Caco-2 (cell line): ENCODE measurements around the gene ZNF646. TPM values are rescaled to one million over a fixed set of nuclear protein-coding genes. Genes with fewer than 3 reads are reported as not detected.
A peak's percentile ranks its signal among the peaks of the same experiment; 100 is the strongest.

Source experiments
- BruUV-seq: library from RNA; stranded (reverse); fragments of 400-500 nt; replicated peaks from 2 replicates; lab custom pipeline; 2021; lab: Mats Ljungman, UMichigan
- CTCF ChIA-PET: fragments of 300-600 bp; sonication (Branson Sonifier 250); formaldehyde crosslinking; loops from one replicate; lab custom pipeline; 2022; ENCODE audit warnings: antibody characterized with exemption; lab: Charles Lee
- POLR2A ChIA-PET: fragments of 300-600 bp; sonication (Branson Sonifier 250); formaldehyde crosslinking; loops from one replicate; lab custom pipeline; 2022; ENCODE audit warnings: antibody characterized with exemption; lab: Charles Lee
- DNase-seq, 2 experiments: peaks; one replicate each; pipeline versions ENCODE4 v3.0.0 to v3.0.0-alpha.2; 2020 to 2022
- H3K27me3 ChIP-seq: replicated peaks from 2 replicates; pipeline ENCODE4 v1.6.0; 2011; ENCODE audit warnings: low read length; ENCODE audit not compliant: control insufficient read depth, insufficient read depth
- H3K36me3 ChIP-seq: 2 replicates; pipeline ENCODE4 v1.5.1; 2011; ENCODE audit warnings: low read length; ENCODE audit not compliant: control insufficient read depth, insufficient read depth
- H3K4me1 ChIP-seq: fragments of 250-450 bp; sonication (Bioruptor Pico); 2 replicates; pipeline ENCODE4 v1.5.1; 2020; ENCODE audit warnings: mild to moderate bottlenecking
- H3K4me3 ChIP-seq: 2 replicates; pipeline ENCODE4 v1.5.1; 2011; ENCODE audit warnings: low read depth, mild to moderate bottlenecking, control low read depth, low read length
- H3K9me3 ChIP-seq: fragments of 250-450 bp; sonication (Bioruptor Pico); 2 replicates; pipeline ENCODE4 v1.5.1; 2020; ENCODE audit warnings: mild to moderate bottlenecking, moderate library complexity
- H3K27ac Mint-ChIP-seq: one replicate; pipeline ENCODE4 v1.8.0; 2022; ENCODE audit warnings: mixed read lengths; ENCODE audit not compliant: unreplicated experiment
- H3K27me3 Mint-ChIP-seq: one replicate; pipeline ENCODE4 v1.8.0; 2022; ENCODE audit warnings: mixed read lengths; ENCODE audit not compliant: insufficient read depth, unreplicated experiment
- H3K36me3 Mint-ChIP-seq: one replicate; pipeline ENCODE4 v1.8.0; 2022; ENCODE audit warnings: mild to moderate bottlenecking, mixed read lengths; ENCODE audit not compliant: insufficient read depth, unreplicated experiment
- H3K4me1 Mint-ChIP-seq: one replicate; pipeline ENCODE4 v1.8.0; 2022; ENCODE audit warnings: low read depth, mixed read lengths; ENCODE audit not compliant: unreplicated experiment
- H3K4me3 Mint-ChIP-seq: one replicate; pipeline ENCODE4 v1.8.0; 2022; ENCODE audit warnings: mild to moderate bottlenecking, moderate library complexity, mixed read lengths; ENCODE audit not compliant: unreplicated experiment
- H3K9me3 Mint-ChIP-seq: one replicate; pipeline ENCODE4 v1.8.0; 2022; ENCODE audit warnings: mixed read lengths; ENCODE audit not compliant: unreplicated experiment
- intact Hi-C: fragments of 100-400 bp; cut with micrococcal nuclease; formaldehyde crosslinking; loops from one replicate; pipeline ENCODE4 v1.10.0; 2022; ENCODE audit not compliant: unreplicated experiment
- total RNA-seq: library from RNA; stranded (reverse); gene quantifications from 2 replicates; pipeline ENCODE4 v1.2.3, GENCODE V29; 2022
- TF ChIP-seq, protein P1 (sequence below), 2 experiments: fragments of 200-600 bp in 1 of 2; IDR thresholded peaks; 1 replicate in 1 of 2; 2 replicates in 1 of 2; pipeline versions ENCODE4 v1.5.1 to v1.8.0; 2011 to 2022; ENCODE audit warnings: antibody characterized with exemption in 1 of 2, control low read depth in 1 of 2, inconsistent platforms in 1 of 2, low read depth in 1 of 2, low read length in 1 of 2, mild to moderate bottlenecking in 1 of 2, moderate library complexity in 1 of 2; ENCODE audit not compliant: insufficient read depth in 1 of 2, severe bottlenecking in 1 of 2, unreplicated experiment in 1 of 2

The ZNF646 gene
- total RNA-seq, 1 experiment from 2014 or later: 17.2 TPM

DNA sequence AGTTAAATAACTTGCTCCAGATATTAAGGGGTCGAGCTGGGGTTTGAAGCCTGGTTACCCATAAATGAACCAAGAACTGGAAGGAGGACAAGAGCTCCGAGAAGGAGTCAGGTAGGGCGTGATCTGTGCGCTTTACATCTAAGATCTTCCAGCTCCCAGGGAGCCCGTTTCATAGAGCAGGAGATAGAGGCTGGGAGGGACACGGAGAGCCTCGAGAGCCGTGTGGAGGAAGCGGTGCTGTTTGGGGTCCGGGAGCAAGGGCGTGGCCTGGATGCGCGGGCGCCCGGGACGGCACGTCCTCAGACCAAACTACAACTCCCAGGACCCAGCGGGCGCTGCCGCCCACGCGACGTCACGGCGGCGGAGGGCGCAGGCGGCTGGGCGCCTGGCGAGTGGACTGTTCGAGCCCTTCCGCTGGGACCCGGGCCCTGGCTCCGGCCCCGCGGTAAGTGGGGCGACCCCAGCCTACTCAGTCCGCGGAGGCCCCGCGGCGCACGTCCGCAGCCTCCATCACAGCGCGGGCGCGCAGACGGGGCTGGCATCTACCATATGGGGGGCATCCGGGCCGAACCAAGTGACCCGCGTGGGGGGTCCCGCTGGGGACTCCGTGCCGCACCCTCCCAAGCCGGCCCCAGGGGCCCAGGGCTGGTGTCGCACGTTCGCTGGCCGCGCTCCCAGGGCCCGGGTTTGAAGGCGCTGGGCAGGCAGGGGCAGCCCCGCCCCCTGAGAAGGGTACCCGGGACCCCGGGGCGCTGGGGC, 34.0 kb downstream of the ZNF646 start, which contains the start of gene BCKDK:
Gene BCKDK (plus strand): TSS at position 352 of the 759 bp plus-strand sequence. CDS start 838 bp downstream, outside the sequence.
- Histone ChIP-seq H3K9me3 (no peaks in the 10 kb centered on the region), H3K4me3 (peak within 1 kb of the TSS; percentile 97), H3K27me3 (no peaks in the 10 kb centered on the region), H3K4me1 (peaks cover under 1% of the 10 kb centered on the region), H3K36me3 (no peaks in the 10 kb centered on the region)
- ChIA-PET CTCF (interaction anchor here (0.5 kb wide), 1 partner anchor 26 kb away, joined by 3 read pairs; no protein-coding TSS in a partner anchor), POLR2A (no interaction called here)
- Mint-ChIP-seq H3K9me3 (peaks cover 7% of the 10 kb centered on the region), H3K27ac (peak within 1 kb of the TSS; percentile 73), H3K4me1 (peaks cover 6% of the 10 kb centered on the region), H3K36me3 (peaks cover 13% of the 10 kb centered on the region), H3K4me3 (peak within 1 kb of the TSS; percentile 79), H3K27me3 (no peaks in the 10 kb centered on the region)
- no TSS peak for BruUV-seq
- DNase-seq: peak; percentile 64 to 75
- intact Hi-C loops: loop anchor here (5.0 kb wide), 1 partner anchor 34 kb away; no protein-coding TSS in a partner anchor
- TF ChIP-seq, protein P1, sequence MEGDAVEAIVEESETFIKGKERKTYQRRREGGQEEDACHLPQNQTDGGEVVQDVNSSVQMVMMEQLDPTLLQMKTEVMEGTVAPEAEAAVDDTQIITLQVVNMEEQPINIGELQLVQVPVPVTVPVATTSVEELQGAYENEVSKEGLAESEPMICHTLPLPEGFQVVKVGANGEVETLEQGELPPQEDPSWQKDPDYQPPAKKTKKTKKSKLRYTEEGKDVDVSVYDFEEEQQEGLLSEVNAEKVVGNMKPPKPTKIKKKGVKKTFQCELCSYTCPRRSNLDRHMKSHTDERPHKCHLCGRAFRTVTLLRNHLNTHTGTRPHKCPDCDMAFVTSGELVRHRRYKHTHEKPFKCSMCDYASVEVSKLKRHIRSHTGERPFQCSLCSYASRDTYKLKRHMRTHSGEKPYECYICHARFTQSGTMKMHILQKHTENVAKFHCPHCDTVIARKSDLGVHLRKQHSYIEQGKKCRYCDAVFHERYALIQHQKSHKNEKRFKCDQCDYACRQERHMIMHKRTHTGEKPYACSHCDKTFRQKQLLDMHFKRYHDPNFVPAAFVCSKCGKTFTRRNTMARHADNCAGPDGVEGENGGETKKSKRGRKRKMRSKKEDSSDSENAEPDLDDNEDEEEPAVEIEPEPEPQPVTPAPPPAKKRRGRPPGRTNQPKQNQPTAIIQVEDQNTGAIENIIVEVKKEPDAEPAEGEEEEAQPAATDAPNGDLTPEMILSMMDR (IDR thresholded peaks at IDR 0.05; ENCODE audit: insufficient read depth in 1 of 2, low read depth in 1 of 2, low read length in 1 of 2, severe bottlenecking in 1 of 2, unreplicated experiment in 1 of 2): no peak

DNA sequence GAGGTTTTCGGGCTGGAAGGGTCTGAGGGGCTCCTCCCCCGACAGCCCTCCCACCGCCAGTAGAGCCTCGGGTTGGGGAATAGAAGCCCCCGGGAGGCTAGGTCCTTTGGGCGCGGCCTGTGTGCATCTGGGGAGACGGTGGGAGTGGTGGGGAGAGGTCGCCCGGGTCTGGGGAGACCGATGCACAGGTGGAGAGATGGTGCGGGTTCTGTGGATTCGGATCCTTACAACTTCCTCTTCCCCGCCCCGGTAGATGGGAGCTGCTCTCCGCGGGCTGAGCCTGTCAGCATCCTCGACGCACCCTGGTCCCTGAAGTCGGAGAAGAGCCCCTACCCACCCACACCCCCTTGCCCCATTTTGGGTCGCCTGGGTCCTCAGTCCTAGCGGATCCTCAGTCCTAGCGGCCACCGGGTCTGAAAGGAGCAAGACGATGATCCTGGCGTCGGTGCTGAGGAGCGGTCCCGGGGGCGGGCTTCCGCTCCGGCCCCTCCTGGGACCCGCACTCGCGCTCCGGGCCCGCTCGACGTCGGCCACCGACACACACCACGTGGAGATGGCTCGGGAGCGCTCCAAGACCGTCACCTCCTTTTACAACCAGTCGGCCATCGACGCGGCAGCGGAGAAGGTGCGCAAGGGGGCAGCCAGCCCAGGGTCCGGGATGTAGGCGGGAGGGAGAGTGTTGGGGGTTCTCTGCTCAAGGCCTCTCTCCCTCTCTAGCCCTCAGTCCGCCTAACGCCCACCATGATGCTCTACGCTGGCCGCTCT, 34.8 kb downstream of the ZNF646 start:
- peaks cover 12% of the 10 kb centered on the region for H3K4me1 Mint-ChIP-seq
- peaks cover 8% of the 10 kb centered on the region for H3K4me1 ChIP-seq
- H3K4me3 ChIP-seq: peak overlapping the region; percentile 97
- TSS peak; percentile 29 for BruUV-seq
- no peaks in the 10 kb centered on the region for H3K27me3 ChIP-seq
- peaks cover 13% of the 10 kb centered on the region for H3K36me3 Mint-ChIP-seq
- H3K4me3 Mint-ChIP-seq: peak overlapping the region; percentile 79
- DNase-seq: no peak
- ChIA-PET CTCF (no interaction called here), POLR2A (no interaction called here)
- H3K27ac Mint-ChIP-seq: peak overlapping the region; percentile 59
- intact Hi-C loops: loop anchor here (5.0 kb wide), 1 partner anchor 33 kb away; no protein-coding TSS in a partner anchor
- H3K9me3 ChIP-seq: no peaks in the 10 kb centered on the region
- TF ChIP-seq, protein P1 (IDR thresholded peaks at IDR 0.05; ENCODE audit: insufficient read depth in 1 of 2, low read depth in 1 of 2, low read length in 1 of 2, severe bottlenecking in 1 of 2, unreplicated experiment in 1 of 2): no peak
- H3K27me3 Mint-ChIP-seq: no peaks in the 10 kb centered on the region
- H3K36me3 ChIP-seq: no peaks in the 10 kb centered on the region
- H3K9me3 Mint-ChIP-seq: no peaks in the 10 kb centered on the region

DNA sequence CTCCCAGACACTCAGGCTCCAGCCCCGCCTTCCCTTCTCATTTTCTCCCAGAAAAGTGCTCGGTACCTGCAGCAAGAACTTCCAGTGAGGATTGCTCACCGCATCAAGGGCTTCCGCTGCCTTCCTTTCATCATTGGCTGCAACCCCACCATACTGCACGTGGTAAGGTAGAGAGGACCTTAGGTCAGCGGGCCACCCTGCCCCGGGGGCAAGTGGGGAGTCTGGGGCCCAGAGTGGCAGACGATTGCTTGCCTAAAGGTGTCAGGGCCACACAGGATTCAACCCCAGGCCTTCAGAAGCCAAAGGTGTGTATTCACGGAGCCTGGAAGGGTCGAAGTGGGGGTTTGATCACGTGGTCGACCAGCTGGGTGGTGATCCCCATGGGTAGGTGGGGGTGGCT, 35.4 kb downstream of the ZNF646 start:
- H3K27me3 ChIP-seq: no peaks in the 10 kb centered on the region
- ChIA-PET POLR2A (no interaction called here), CTCF (interaction anchor here (0.6 kb wide), 1 partner anchor 36 kb away, joined by 3 read pairs; the partner anchor contains the start of genes ZNF646 and ZNF668)
- Mint-ChIP-seq H3K4me1 (peaks cover 12% of the 10 kb centered on the region), H3K36me3 (peaks cover 13% of the 10 kb centered on the region), H3K4me3 (peak overlapping the region; percentile 79), H3K27me3 (no peaks in the 10 kb centered on the region), H3K9me3 (no peaks in the 10 kb centered on the region), H3K27ac (peak overlapping the region; percentile 59)
- TF ChIP-seq, protein P1 (IDR thresholded peaks at IDR 0.05; ENCODE audit: insufficient read depth in 1 of 2, low read depth in 1 of 2, low read length in 1 of 2, severe bottlenecking in 1 of 2, unreplicated experiment in 1 of 2): no peak
- H3K4me3 ChIP-seq: no peak overlapping the region
- no peak for DNase-seq
- H3K9me3 ChIP-seq: no peaks in the 10 kb centered on the region
- no peaks in the 10 kb centered on the region for H3K36me3 ChIP-seq
- intact Hi-C loops: loop anchor here (5.0 kb wide), 1 partner anchor 33 kb away; no protein-coding TSS in a partner anchor
- H3K4me1 ChIP-seq: peaks cover 15% of the 10 kb centered on the region
- no TSS peak for BruUV-seq
